GM18861 (cell line): ENCODE measurements around the gene LIMCH1.

Experiments
- ATAC-seq: cut with Tn5 transposase; IDR thresholded peaks from one replicate; pipeline ENCODE4 v1.9.1; 2021; ENCODE audit not compliant: unreplicated experiment

The LIMCH1 gene

DNA sequence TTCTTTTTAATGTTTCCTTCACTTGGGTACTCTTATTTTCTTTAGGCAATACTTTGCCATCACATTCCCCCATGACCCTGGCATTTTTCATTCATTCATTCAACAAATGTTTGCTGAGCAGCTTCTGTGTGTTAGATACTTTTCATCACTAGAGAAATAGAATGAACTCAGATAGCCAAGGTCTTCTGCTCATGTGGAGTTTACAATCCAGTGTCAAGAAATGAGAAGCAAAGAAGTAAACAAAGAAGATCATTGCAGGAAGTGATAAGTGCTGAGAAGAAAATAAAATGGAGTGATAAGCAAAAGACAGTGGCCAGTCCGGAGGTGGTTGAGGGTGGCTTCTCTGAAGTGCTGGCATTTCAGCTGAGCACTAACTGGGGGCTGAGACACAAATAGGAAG lies 63.1 kb downstream of the LIMCH1 start:
- ATAC-seq = no peak

DNA sequence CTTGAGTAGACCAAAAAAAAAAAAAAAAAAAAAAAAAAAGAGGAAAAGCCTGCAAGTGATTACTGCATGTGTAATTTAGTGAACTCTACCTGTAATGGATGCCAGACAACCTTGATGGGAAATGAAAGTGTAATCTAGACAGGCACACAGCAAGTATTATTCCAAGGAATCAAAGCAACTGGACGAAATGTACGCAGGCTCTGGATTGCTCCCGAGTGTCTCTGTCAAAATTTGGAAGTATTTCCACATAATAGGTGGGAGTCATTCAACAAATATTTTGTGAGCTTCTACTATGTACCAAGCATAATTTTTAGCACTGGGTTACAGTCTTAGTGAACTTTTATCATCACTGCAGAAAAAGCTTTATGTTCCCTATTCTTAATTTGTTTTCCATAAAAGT lies 64.2 kb downstream of the LIMCH1 start:
- ATAC-seq = no peak

DNA sequence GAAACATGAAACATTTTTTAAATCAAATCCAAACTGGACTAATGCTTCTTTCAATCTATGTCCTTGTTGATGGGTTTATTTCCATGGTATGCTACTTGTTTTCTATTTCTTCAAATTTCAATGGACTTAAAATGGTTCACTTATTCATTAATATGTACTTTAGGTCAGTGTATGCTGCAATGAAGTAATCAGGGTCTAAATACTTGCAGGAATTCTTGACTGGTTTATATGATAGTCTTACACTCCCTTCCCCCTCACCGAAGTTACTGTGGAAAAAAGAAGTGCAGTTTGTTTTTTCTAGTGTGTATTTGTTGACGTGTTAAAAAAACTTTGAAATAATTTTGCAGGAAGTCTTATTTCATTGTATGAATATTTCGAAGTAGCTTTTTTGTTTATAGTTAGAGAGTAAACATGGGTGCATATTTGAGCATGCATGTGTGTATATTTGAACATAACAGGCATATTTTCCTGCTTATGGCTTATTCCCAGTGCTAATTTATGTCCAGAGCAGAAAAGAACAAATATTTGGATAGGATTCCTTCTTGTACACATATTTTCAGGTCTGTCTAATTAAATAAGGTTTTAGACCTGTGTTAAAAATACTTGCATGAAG lies 65.0 kb downstream of the LIMCH1 start:
- no peak for ATAC-seq

GRCh38 chr4:41609851-41610250 lies 71.9 kb downstream of the LIMCH1 start:
- ATAC-seq = no peak

- no peak for ATAC-seq
Observed at GRCh38 chr4:41610474-41610873, 72.5 kb downstream of the LIMCH1 start.

GRCh38 chr4:41611124-41611838 lies 73.3 kb downstream of the LIMCH1 start:
- no peak for ATAC-seq

- ATAC-seq = no peak
Observed at GRCh38 chr4:41611881-41612871, 74.2 kb downstream of the LIMCH1 start.

DNA sequence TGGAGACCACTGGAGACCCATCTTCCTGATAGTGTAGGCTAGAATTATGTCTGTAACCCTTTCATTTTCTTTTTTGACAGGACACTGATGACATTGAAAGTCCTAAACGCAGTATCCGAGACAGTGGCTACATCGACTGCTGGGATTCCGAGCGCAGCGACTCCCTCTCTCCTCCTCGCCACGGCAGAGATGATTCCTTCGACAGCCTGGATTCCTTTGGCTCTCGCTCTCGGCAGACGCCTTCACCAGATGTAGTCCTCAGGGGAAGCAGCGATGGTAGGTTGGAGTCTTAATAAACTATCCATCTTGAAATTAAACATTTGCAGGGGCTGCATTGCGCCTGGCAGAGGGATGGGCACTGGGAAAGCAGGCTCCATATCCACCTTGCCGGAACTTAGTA lies 75.4 kb downstream of the LIMCH1 start:
- no peak for ATAC-seq

GRCh38 chr4:41613821-41614220 lies 75.9 kb downstream of the LIMCH1 start:
- ATAC-seq = no peak

DNA sequence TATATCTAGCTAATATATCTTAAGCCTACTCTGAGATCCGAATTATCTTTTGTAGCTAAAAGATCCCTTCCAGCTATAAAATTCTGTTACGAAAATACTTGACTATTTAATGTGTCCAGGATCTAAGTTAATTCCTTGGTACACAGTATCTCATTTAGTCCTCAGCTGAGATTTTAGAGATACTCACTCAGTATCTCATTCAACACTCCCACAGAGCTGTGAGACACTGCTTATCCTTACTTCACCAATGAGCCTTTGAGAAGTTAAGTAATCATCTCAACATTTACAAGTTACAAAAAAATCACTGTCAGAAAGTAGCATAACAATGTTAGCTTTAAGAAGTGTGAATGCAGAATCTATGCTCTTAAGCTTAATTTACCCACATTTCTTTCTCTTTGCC lies 76.6 kb downstream of the LIMCH1 start:
- no peak for ATAC-seq

DNA sequence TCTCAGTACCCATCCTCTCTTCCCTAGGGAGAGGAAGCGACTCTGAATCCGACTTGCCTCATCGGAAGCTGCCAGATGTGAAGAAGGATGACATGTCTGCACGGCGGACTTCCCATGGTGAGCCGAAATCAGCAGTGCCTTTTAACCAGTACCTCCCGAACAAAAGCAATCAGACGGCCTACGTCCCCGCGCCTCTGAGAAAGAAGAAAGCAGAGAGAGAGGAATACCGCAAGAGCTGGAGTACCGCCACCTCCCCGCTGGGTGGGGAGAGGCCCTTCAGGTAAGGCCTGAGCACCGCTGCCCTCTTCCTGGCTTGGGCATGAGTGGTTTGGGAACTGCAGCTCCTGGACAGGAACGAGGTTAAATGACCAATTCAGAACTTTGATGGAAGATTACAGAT lies 81.2 kb downstream of the LIMCH1 start:
- no peak for ATAC-seq

DNA sequence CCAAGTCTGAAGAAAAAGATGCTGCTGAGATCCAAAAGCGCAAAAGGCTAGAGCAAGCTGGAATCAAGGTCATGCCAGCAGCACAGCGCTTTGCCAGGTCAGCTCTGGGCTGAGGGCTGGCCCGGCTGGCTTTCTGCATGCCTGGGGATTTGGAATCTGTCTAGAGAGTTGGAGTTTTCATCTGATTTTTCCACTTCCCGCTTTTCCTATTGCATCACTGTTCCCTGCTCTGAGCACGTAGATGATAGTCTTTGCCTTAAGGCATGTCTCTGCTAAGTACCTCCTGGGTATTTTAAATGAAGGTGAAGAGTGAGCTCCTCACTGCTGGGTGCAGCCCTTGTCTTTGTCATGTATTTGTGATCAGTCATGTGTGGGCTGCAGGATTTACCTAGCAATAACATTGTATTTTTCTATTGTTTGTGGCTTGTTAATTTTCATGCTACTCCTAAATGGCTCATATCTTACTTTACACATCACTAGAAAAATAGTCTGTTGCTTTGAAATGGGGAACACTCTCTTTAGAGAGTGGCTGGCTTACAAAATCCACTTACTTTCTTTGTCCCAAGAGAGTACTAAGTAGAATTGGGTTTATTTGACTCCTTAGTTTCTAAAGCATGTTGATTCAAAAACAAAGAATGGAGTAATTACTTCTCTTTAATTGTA lies 82.8 kb downstream of the LIMCH1 start:
- ATAC-seq = no peak

- ATAC-seq = no peak
Observed at GRCh38 chr4:41622787-41623186, 84.8 kb downstream of the LIMCH1 start.

DNA sequence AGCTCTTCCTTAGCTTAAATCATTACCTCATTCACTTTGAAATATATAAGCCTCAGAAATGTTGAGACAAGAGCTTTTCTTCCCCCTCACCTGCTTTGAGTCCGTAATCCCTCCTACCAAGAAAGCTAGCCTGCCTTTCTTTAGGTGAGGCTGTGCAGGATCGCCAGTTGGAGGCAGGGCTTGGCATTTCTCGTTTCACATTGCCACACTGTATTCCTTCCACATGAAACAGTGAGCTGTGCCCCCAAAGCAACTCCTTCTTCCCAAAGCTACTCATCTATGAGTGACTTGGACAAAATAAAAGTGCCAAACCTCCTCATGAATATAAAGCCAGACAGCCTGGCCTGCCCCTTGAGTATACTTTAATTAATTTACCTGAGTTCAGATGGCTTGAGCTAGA lies 86.8 kb downstream of the LIMCH1 start:
- ATAC-seq = no peak

DNA sequence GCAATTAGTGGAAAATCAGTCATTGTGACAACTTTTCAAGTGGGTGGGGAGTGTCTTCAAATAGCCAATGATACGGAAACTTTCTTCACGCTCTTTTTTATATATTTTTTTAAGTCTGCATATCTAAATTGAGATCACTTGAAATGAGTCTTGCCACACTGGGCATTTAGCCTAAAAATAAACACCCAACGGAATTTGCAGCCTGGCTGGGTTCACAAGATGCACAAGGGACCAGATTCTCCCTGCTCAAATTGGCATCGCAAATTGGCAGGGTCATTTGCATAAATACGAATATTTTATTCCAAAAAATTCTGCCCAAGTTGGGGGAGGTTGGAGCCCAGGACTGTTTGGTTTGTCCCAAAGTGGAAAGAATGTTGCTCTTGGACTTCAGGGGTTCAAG lies 87.6 kb downstream of the LIMCH1 start:
- ATAC-seq = no peak

DNA sequence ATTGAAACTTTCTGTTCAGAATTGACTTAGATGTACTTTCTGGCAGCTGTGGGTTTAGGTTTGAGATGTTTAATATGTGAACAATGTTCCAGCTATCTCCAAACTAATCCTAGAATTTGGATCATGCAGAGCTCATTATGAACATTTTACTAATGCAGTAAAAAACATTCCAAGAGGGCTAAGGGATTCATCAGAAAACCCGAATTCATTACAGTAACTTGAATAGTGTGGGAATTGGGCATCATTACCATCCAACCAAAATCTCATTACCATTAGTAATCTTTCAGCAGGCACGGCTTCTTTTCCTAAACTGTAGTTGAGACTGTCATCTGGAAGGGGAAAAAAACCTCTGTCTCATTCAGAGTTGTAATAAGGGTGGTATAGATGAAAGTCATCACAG lies 91.0 kb downstream of the LIMCH1 start:
- no peak for ATAC-seq

GRCh38 chr4:41631523-41631922 lies 93.6 kb downstream of the LIMCH1 start:
- ATAC-seq = no peak

DNA sequence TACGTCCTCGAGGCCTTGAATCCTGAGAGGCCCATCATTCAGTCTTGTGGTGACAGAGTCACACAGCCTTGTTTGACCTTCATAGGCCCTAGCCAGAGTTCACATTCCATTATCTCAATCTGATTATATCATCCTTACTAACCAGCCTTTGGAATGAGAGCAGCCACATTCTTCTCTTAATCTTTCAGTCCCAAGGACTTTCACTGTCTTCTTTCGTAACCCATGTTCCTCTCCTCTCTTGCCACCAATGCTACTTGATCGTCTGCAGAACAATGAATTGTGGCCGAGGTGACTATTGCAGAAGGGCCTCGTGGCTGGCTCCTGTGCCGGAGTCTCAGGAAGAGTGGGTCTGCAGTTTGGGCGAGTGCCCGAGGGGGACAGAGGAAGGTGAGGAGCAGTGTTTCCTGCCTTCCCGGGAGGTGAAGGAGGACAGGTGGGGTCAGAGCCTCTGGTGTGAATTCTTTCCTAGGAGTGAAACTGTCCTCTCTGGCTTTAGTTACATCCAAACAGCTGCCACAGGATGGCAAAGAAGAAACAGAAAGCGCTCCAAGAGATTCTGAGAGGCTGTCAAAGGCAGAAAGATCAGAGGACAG lies 94.6 kb downstream of the LIMCH1 start:
- no peak for ATAC-seq

GRCh38 chr4:41633321-41633720 lies 95.4 kb downstream of the LIMCH1 start:
- no peak for ATAC-seq

GRCh38 chr4:41635441-41635840 lies 97.5 kb downstream of the LIMCH1 start:
- no peak for ATAC-seq

DNA sequence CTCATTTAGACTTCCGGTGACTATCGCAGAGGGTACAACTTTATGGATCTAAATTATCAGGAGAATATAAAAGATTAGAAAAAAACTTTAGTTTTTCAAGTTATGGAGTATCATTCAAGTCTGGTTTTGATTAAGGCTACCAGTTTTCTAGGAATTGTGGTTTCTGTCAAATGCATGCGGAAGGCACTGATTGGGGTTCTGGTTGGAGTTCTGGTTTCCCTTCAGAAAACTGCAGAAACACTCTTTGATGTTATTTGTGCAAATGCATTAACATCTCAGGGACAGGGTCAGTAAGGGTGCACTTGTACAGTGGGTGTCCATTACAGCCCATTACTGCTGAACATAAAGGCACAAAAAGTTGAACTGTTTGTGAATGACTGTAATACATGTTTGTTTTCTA lies 100.2 kb downstream of the LIMCH1 start:
- no peak for ATAC-seq
